Body of pancreas (tissue), 4 donors: ENCODE results near the gene NRP1. TPM values are rescaled to one million over a fixed set of nuclear protein-coding genes. Genes with fewer than 3 reads are reported as not detected.
A peak's percentile ranks its signal among the peaks of the same experiment; 100 is the strongest.

Source experiments
- ATAC-seq: fragments of 150-250 bp; one replicate; pipeline ENCODE4 v1.9.1; 2016
- DNase-seq, 4 donors: peaks; one replicate each; pipeline ENCODE4 v3.0.0-alpha.2; 2019
- H3K27ac ChIP-seq, 4 donors: fragments of 200-600 bp; sonication (generic); 1 replicate in 3 of 4; 2 replicates in 1 of 4; pipeline versions ENCODE4 v1.5.1 to v1.6.1; 2016 to 2019; ENCODE audit warnings: mild to moderate bottlenecking in 1 of 4, mixed read lengths in 1 of 4, moderate library complexity in 1 of 4
- H3K27me3 ChIP-seq, 2 donors: fragments of 200-600 bp; sonication (generic); one replicate each; pipeline ENCODE4 v1.6.0; 2016; ENCODE audit warnings: mild to moderate bottlenecking in 1 of 2
- H3K36me3 ChIP-seq, 2 donors: fragments of 200-600 bp; sonication (generic); replicated peaks in 1 of 2; 2 replicates each; pipeline ENCODE4 v1.5.1; 2016; ENCODE audit warnings: low read depth in 2 of 2; ENCODE audit not compliant: insufficient read depth in 1 of 2
- H3K4me1 ChIP-seq: fragments of 200-600 bp; sonication (generic); one replicate; pipeline ENCODE4 v1.6.0; 2016
- H3K4me3 ChIP-seq, 2 donors: fragments of 200-600 bp; sonication (generic); 1 replicate in 1 of 2; 2 replicates in 1 of 2; pipeline ENCODE4 v1.5.1; 2016 to 2019
- H3K9me3 ChIP-seq, 3 donors: fragments of 200-600 bp; sonication (generic); 1 replicate in 2 of 3; 2 replicates in 1 of 3; pipeline ENCODE4 v1.5.1; 2016
- POLR2A ChIP-seq, 3 donors: fragments of 450-650 bp; IDR thresholded peaks; one replicate each; pipeline ENCODE4 v1.6.1; 2016; ENCODE audit warnings: antibody characterized with exemption in 3 of 3, mild to moderate bottlenecking in 2 of 3
- WGBS, 2 donors: methylation state at CpG; one replicate each; pipeline ENCODE4 v1.1.5; 2017; 5-methylcytosine and 5-hydroxymethylcytosine counted together
- intact Hi-C: fragments of 100-400 bp; cut with DNase I; formaldehyde crosslinking; loops from one replicate; pipeline ENCODE4 v1.15.1; 2023
- total RNA-seq, 2 donors: library from RNA; depleted of rRNA; stranded (reverse); fragments of >200 nt; gene quantifications; one replicate each; pipeline ENCODE4 v1.1.0, GENCODE V29; 2016
- TF ChIP-seq, protein P1 (sequence below), 7 experiments: fragments of 450-650 bp in 4 of 7; fragments of 200-600 bp in 3 of 7; sonication (generic) in 3 of 7; IDR thresholded peaks; one replicate each; pipeline ENCODE4 v1.5.1; 2016 to 2019; ENCODE audit warnings: antibody characterized with exemption in 7 of 7

Gene NRP1
- total RNA-seq, 2 donors from 2014 or later: 37.6 to 62.6 TPM

DNA sequence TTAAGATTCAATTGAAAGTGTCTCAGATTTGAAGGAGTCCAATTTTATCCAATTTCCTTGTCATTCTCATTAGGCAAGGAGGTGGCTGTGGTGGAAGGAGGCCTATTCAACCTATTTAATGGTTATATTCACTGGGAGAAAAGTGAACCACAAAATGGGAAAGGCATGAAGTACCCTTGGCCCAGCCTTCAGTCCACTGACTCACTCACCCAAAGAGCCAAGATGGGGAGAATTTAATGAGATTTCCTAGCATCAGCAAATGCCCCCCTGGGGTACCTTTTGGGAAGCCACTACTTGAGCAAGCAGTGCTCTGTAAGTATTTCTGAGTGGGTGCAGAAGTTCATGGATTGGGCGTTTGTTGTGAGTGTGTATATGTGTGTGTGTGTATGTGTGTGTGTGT lies 144.1 kb downstream of the NRP1 start:
- Histone ChIP-seq H3K4me3 (no peak overlapping the region), H3K27me3 (no peaks in the 10 kb centered on the region), H3K27ac (no peak overlapping the region), H3K9me3 (no peaks in the 10 kb centered on the region), H3K4me1 (peaks cover 28% of the 10 kb centered on the region), H3K36me3 (no peaks in the 10 kb centered on the region)
- DNase-seq (no peak), ATAC-seq (no peak)
- intact Hi-C loops: no loop called here
- TF ChIP-seq, protein P1, sequence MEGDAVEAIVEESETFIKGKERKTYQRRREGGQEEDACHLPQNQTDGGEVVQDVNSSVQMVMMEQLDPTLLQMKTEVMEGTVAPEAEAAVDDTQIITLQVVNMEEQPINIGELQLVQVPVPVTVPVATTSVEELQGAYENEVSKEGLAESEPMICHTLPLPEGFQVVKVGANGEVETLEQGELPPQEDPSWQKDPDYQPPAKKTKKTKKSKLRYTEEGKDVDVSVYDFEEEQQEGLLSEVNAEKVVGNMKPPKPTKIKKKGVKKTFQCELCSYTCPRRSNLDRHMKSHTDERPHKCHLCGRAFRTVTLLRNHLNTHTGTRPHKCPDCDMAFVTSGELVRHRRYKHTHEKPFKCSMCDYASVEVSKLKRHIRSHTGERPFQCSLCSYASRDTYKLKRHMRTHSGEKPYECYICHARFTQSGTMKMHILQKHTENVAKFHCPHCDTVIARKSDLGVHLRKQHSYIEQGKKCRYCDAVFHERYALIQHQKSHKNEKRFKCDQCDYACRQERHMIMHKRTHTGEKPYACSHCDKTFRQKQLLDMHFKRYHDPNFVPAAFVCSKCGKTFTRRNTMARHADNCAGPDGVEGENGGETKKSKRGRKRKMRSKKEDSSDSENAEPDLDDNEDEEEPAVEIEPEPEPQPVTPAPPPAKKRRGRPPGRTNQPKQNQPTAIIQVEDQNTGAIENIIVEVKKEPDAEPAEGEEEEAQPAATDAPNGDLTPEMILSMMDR (IDR thresholded peaks at IDR 0.05): no peak
- no peak for TF ChIP-seq POLR2A (IDR thresholded peaks at IDR 0.05)
- 93 to 100% methylated on average over 1 of the region's 1 CpG for WGBS, 2 donors

DNA sequence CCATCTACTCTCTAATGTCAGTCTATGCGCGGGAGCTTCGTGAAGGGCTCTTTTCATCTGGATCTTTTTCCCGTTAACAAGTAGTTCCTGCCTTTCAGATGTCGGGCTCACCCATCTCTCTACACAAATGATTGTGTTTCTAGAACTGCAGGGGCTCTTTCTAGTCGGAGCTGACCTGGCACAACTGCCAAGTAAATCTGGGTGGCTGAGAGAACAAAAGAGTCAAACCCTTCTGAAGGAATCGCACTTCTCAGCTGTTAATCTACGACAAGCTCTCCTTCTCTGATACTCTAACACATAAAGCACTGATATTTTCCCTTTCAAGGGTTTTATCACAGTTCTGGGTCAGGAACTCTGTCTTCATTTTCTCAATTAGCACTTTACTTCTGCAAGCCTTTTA lies 144.7 kb downstream of the NRP1 start:
- whole genome bisulfite sequencing, 2 donors: 84 to 88% methylated on average over 8 of the region's 8 CpGs
- Histone ChIP-seq H3K27ac (no peak overlapping the region), H3K27me3 (no peaks in the 10 kb centered on the region), H3K36me3 (no peaks in the 10 kb centered on the region), H3K4me3 (no peak overlapping the region), H3K4me1 (peaks cover 24% of the 10 kb centered on the region), H3K9me3 (no peaks in the 10 kb centered on the region)
- ATAC-seq: no peak
- no peak for DNase-seq
- intact Hi-C loops: loop anchor here (10.0 kb wide), 1 partner anchor 1445 kb away; no protein-coding TSS in a partner anchor
- TF ChIP-seq POLR2A (IDR thresholded peaks at IDR 0.05): no peak
- TF ChIP-seq, protein P1 (IDR thresholded peaks at IDR 0.05): no peak

DNA sequence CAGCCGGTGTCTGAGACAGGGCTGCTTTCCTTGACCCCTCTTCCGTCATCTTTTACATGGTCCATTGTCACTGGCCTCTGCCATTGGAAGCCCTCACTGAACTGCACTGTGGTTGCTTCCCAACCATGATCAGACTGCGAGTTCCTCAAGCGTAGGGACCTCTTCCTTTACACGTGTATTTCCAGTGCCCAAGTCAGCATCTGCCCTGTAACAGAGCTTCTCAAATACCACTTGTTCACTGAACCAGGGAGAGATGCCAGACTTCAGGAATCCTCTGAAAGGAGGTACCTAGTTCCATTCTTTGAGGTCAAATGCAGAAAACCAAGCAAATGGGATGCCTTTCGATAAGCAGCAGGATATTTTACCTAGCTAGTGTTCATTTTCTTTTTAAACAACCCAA lies 145.1 kb downstream of the NRP1 start:
- DNase-seq: no peak
- intact Hi-C loops: loop anchor here (10.0 kb wide), 1 partner anchor 1445 kb away; no protein-coding TSS in a partner anchor
- no peak overlapping the region for H3K4me3 ChIP-seq
- no peak for TF ChIP-seq POLR2A (IDR thresholded peaks at IDR 0.05)
- TF ChIP-seq, protein P1 (IDR thresholded peaks at IDR 0.05): no peak
- no peaks in the 10 kb centered on the region for H3K27me3 ChIP-seq
- H3K4me1 ChIP-seq: peaks cover 19% of the 10 kb centered on the region
- no peak overlapping the region for H3K27ac ChIP-seq
- no peak for ATAC-seq
- H3K36me3 ChIP-seq: no peaks in the 10 kb centered on the region
- WGBS, 2 donors: 81 to 86% methylated on average over 6 of the region's 6 CpGs
- H3K9me3 ChIP-seq: no peaks in the 10 kb centered on the region

DNA sequence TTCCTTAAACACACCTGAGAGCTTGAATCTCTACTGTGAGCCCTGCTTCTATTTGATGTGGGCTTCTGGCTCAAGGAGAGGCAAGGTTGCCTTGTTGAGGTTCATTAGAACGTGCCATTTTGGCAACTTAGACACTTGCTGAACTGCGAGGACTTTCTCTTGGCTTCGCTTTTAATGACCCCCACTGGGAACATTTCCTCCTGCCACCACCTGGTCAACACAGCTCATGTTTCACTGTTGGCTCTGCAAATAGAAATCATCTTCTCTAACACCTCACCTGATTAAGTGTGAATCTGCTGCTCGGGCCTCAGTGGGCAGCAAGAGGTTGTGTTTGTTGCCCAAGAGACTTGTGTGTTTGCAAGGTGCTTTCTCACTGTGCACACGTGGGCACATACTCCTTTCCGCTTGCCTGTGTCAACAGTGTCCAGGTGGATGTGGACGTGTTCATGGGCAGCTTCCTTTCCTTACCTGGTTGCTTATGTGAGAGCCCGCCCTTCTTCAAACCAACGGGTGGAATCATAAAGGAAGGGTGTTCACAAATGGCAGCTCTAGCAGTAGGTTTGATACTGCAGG lies 147.0 kb downstream of the NRP1 start:
- intact Hi-C loops: loop anchor here (10.0 kb wide), 1 partner anchor 1447 kb away; no protein-coding TSS in a partner anchor

More for the DNA sequence above, 147.0 kb downstream of the NRP1 start:
- 32 to 39% methylated on average over 9 of the region's 9 CpGs for WGBS, 2 donors
- ATAC-seq (peak; percentile 58), DNase-seq (peak; percentile 33 to 53 (median 44))
- TF ChIP-seq, protein P1 (IDR thresholded peaks at IDR 0.05): no peak
- no peak for TF ChIP-seq POLR2A (IDR thresholded peaks at IDR 0.05)
- Histone ChIP-seq H3K4me3 (no peak overlapping the region), H3K27ac (no peak overlapping the region), H3K27me3 (no peaks in the 10 kb centered on the region), H3K9me3 (no peaks in the 10 kb centered on the region), H3K4me1 (peaks cover 6% of the 10 kb centered on the region), H3K36me3 (no peaks in the 10 kb centered on the region)
